T-helper 22 cell (primary cell): Measurements from ENCODE around the gene VDR.

Experiments
- DNase-seq: peaks from one replicate; pipeline ENCODE4 v3.0.0-alpha.2; 2020; ENCODE audit warnings: low read depth

Gene VDR

GRCh38 chr12:47894068-47894467 is 10.7 kb downstream of the VDR start:
- no peak for DNase-seq

GRCh38 chr12:47892819-47893218 is 12.0 kb downstream of the VDR start:
- no peak for DNase-seq

- DNase-seq: no peak
Measured at GRCh38 chr12:47891356-47891755, 13.4 kb downstream of the VDR start.

GRCh38 chr12:47889040-47889439 is 15.8 kb downstream of the VDR start:
- DNase-seq: no peak

- no peak for DNase-seq
Measured at GRCh38 chr12:47888153-47888819, 16.5 kb downstream of the VDR start.

GRCh38 chr12:47887529-47887928 is 17.3 kb downstream of the VDR start:
- no peak for DNase-seq

GRCh38 chr12:47886510-47887240 is 18.1 kb downstream of the VDR start:
- DNase-seq: no peak

GRCh38 chr12:47885566-47885965 is 19.2 kb downstream of the VDR start:
- DNase-seq: no peak

- no peak for DNase-seq
Measured at GRCh38 chr12:47885012-47885501, 19.7 kb downstream of the VDR start.

GRCh38 chr12:47884501-47884900 is 20.3 kb downstream of the VDR start:
- DNase-seq: no peak

GRCh38 chr12:47883663-47884195 is 21.1 kb downstream of the VDR start:
- DNase-seq: no peak

GRCh38 chr12:47882781-47883546 is 21.8 kb downstream of the VDR start:
- DNase-seq: no peak

- no peak for DNase-seq
Measured at GRCh38 chr12:47881826-47882427, 22.9 kb downstream of the VDR start.

- DNase-seq: no peak
Measured at GRCh38 chr12:47881051-47881450, 23.7 kb downstream of the VDR start.

- no peak for DNase-seq
Measured at GRCh38 chr12:47878918-47879481, 25.8 kb downstream of the VDR start.

- DNase-seq: no peak
Measured at GRCh38 chr12:47878293-47878917, 26.4 kb downstream of the VDR start.

GRCh38 chr12:47877081-47877480 is 27.7 kb downstream of the VDR start:
- no peak for DNase-seq

GRCh38 chr12:47876440-47876960 is 28.3 kb downstream of the VDR start:
- no peak for DNase-seq

- DNase-seq: no peak
Measured at GRCh38 chr12:47875746-47876439, 28.9 kb downstream of the VDR start.

GRCh38 chr12:47874316-47874715 is 30.5 kb downstream of the VDR start:
- no peak for DNase-seq
